Kasumi-1 (cell line): ENCODE measurements around the gene SLC41A2.

Experiments used
- DNase-seq, 2 experiments: peaks; one replicate each; lab custom pipeline; 2025; lab: John Stamatoyannopoulos, UW

Gene SLC41A2

DNA sequence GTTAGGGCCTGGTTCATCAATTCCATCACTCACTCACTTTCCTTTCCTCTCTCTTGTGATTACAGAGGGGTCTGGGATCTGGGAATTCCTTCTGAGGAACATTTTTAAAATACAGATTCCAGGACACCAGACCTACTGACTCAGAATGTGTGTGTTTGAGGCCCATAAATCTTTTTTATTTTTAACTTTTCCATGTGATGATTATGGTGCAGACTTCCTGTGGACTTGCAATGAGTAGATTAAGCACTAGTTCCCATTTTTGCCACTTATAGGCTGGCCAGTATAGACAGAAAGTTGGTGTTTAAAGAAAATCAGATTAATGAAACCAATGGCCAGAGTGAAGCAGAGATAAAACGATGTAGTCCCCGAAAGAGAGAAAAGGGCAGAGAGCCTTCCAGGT is 28.1 kb downstream of the SLC41A2 start:
- DNase-seq, result no peak

DNA sequence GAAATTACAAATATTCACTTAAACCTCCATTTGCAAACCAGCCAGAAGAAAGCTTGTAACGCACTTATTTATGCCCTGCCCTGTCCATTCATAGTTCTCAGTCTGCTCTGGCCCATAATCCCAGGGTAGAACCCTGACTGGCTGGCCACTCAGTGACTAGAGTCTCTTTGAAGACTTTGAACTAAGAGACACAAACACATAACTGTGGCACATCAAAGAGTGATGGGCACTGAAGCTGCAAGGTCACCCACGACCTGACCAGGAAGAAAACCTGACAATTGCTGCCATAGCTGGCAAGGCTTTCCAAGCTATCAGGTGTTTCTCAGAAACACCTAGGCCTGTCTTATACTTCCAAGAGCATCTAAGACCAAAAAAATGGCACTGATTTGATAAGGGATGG is 28.7 kb downstream of the SLC41A2 start:
- no peak for DNase-seq

DNA sequence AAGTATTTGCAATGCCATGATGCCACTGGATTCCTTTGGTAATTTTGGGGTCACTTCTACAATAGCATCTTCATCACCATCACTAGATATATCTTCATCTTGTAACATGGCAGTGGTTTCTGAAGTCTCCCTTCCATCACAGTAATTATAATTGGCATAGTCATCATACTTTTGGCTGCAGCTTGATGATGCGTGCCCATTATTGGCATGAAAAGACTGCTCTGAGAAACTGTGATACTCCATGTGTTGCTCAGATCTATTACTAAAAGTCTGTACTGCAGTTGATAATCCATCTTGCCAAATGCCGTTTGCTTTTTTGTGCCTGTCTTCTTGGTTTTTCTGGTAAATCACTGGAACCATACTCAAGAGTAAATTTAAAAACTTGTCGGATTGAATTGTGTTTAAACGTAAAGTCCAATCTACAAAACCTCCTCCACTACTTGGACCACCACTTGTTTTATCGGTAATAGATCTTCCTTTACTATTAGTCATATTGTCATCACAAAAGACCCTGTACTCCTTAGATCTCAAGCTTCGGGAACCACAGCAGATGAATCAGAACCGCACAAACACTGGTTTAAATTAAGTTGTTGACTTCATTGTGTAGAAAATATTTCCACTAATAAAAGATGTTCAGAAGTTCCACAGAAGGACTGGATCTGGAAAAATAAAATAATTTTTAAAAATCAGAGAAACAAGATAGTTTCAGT is 29.9 kb downstream of the SLC41A2 start:
- DNase-seq, result no peak

DNA sequence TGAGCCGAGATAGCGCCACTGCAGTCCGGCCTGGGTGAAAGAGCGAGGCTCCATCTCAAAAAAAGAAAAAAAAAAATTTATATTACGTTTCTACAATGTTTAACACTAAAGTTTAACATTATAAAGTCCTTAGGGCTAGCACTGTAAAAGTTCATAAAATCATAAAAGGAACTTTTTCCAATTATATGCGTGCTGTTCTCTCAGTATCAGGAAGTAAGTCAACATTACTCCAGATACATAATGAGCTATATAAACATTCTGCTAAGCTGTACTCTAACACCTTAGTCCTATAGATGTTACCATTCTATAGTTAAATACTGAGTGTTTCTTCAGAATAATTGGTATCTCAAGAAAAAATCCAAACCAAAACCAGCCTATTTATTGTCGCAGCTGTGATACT is 32.6 kb downstream of the SLC41A2 start:
- no peak for DNase-seq

DNA sequence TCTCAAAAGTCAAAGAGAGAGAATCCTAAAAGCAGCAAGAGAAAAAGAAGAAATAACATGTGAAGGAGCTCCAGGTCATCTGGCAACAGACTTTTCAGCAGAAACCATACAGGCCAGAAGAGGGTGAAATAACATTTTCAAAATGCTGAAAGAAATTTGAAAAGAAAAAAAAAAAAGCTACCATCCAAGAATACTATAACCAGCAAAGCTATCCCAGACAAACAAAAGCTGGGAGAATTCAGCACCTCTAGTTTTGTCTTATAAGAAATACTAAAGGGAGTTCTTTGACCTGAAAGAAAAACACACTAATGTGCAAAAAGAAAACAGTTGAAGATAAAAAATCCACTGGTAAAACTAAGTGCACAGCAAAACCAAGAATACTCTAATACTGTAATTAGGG is 36.8 kb downstream of the SLC41A2 start:
- DNase-seq, result no peak

DNA sequence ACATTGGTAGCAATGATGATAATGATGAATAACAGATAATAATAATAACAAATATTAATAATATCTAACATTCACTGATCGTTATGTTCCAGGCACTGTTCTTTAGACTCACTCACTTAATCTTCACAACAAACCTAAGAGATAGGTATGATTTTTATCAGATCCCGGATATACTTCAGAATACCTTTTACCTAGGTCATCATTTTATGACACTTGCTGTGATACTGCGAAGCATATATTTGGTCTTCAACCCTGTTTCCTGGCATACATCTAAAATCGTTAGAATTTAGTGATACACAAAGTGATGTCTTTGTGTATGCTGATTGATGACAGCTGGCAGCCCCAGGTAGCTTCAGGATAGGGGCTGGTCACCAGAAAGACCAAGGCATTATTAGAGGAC is 46.1 kb downstream of the SLC41A2 start:
- no peak for DNase-seq

DNA sequence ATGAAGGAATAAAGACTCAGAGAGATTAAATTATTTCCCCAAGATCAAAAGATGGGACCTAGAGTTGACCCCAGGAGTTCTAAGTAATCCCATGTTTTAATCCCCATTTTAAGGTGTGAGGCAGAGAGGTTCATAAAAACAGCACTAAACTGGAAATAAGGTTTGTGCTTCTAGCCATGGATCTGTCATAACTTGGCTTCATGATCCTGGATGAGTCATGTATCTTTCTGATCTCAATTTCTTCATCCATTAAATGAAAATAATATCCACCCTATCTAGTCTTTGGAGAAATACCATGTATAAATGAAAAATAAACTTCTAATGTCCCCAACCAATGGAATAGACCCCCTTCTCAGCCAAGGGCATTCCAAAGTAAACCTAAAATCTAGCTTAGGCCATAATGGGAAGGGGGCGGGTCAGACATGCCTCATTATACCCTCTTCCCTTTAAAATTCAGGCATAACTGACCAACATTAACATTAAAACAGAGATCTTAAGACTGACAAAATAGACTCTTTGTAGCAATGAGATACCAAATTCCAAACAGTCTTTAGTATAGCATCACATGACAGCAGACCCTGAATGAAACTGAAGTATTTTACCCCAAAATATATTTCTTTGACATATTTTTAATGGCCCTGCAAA is 47.8 kb downstream of the SLC41A2 start:
- DNase-seq, result no peak

DNA sequence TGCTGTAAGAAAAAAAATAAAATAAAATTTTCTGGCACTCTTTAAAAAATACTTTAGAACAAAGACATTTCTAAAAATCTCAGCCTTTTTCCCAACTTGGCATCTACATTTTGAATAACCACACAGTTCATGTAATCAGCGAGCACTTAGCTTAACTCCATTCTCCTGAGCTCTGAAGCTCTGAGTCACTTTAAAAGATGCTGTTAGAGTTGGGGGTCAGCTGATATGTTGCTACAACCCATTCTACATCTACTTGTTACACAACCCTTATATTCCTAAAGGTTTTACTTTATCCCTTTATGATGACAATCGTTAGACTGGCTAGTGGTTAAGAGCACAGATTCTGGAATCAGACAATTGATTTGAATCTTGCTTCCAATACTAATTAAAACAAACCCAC is 48.3 kb downstream of the SLC41A2 start:
- no peak for DNase-seq
